Suprapubic skin (tissue), 4 donors: ENCODE data around the gene NBAS.

Source experiments
- POLR2A ChIP-seq, 2 donors: fragments of 450-650 bp; IDR thresholded peaks; one replicate each; pipeline ENCODE4 v1.6.1; 2017; ENCODE audit warnings: antibody characterized with exemption in 2 of 2, mild to moderate bottlenecking in 2 of 2, moderate library complexity in 2 of 2
- POLR2AphosphoS5 ChIP-seq, 3 donors: sonication (generic); formaldehyde crosslinking; IDR thresholded peaks; one replicate each; pipeline ENCODE4 v1.6.1; 2017; ENCODE audit warnings: antibody characterized with exemption in 3 of 3
- TF ChIP-seq, protein P1 (sequence below), 2 donors: fragments of 200-600 bp in 1 of 2; fragments of 450-650 bp in 1 of 2; sonication (generic) in 1 of 2; IDR thresholded peaks; one replicate each; pipeline ENCODE4 v1.5.1; 2016 to 2019; ENCODE audit warnings: antibody characterized with exemption in 2 of 2, mild to moderate bottlenecking in 1 of 2, moderate library complexity in 1 of 2

DNA sequence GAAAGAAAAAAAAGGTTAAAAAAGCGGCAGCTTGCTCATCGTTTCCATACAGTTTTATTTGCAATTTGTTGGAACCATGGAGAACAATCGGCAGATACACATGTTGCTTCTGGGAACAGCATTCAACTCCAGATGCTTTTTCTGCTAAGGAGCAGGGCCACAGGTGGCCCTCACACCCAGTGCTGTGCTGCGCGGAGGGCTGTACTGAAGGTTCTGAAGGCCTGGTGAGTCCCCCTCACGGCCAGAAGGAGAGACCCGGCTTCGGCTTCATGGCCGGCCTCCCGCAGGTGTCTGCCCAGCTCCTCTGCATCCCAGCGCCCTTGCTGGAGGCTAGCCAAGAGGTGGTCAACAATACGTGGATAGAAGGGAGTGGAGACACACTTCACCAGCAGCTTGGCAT is 394.3 kb downstream of the NBAS start:
- no peak for TF ChIP-seq POLR2AphosphoS5 (IDR thresholded peaks at IDR 0.05)
- TF ChIP-seq, protein P1, sequence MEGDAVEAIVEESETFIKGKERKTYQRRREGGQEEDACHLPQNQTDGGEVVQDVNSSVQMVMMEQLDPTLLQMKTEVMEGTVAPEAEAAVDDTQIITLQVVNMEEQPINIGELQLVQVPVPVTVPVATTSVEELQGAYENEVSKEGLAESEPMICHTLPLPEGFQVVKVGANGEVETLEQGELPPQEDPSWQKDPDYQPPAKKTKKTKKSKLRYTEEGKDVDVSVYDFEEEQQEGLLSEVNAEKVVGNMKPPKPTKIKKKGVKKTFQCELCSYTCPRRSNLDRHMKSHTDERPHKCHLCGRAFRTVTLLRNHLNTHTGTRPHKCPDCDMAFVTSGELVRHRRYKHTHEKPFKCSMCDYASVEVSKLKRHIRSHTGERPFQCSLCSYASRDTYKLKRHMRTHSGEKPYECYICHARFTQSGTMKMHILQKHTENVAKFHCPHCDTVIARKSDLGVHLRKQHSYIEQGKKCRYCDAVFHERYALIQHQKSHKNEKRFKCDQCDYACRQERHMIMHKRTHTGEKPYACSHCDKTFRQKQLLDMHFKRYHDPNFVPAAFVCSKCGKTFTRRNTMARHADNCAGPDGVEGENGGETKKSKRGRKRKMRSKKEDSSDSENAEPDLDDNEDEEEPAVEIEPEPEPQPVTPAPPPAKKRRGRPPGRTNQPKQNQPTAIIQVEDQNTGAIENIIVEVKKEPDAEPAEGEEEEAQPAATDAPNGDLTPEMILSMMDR (IDR thresholded peaks at IDR 0.05): no peak
- no peak for TF ChIP-seq POLR2A (IDR thresholded peaks at IDR 0.05)
